Fibroblast of lung (primary cell): ENCODE data around the gene CIB2. TPM values are rescaled to one million over a fixed set of nuclear protein-coding genes. Genes with fewer than 3 reads are reported as not detected.
A peak's percentile ranks its signal among the peaks of the same experiment; 100 is the strongest.

Source experiments
- DNase-seq, 2 donors: peaks; one replicate each; pipeline versions ENCODE4 v3.0.0 to v3.0.0-alpha.2; 2010; ENCODE audit warnings: low read depth in 2 of 2
- H2AFZ ChIP-seq: 2 replicates; pipeline ENCODE4 v1.5.1; 2012; ENCODE audit warnings: low read length, control low read depth, inconsistent platforms
- H3K27ac ChIP-seq: 2 replicates; pipeline ENCODE4 v1.5.1; 2011; ENCODE audit warnings: low read length, control low read depth; ENCODE audit not compliant: insufficient read depth
- H3K27me3 ChIP-seq: 2 replicates; pipeline ENCODE4 v1.5.1; 2011; ENCODE audit warnings: mild to moderate bottlenecking, low read length; ENCODE audit not compliant: control insufficient read depth, insufficient read depth
- H3K36me3 ChIP-seq: 2 replicates; pipeline ENCODE4 v1.5.1; 2011; ENCODE audit warnings: low read length; ENCODE audit not compliant: control insufficient read depth, insufficient read depth
- H3K4me1 ChIP-seq: 2 replicates; pipeline ENCODE4 v1.5.1; 2011; ENCODE audit warnings: low read length; ENCODE audit not compliant: control insufficient read depth, insufficient read depth; ENCODE audit errors: extremely low read depth
- H3K4me2 ChIP-seq: 2 replicates; pipeline ENCODE4 v1.5.1; 2011; ENCODE audit warnings: low read length, control low read depth; ENCODE audit not compliant: insufficient read depth; ENCODE audit errors: extremely low read depth
- H3K4me3 ChIP-seq, 4 experiments: fragments of 200-600 bp in 1 of 4; sonication (generic) in 1 of 4; replicated peaks in 1 of 4; 2 replicates each; pipeline ENCODE4 v1.5.1; 2011 to 2016; ENCODE audit warnings: low read length in 4 of 4, low read depth in 3 of 4, mild to moderate bottlenecking in 3 of 4, control low read depth in 2 of 4, inconsistent platforms in 1 of 4, mixed read lengths in 1 of 4; ENCODE audit not compliant: insufficient read depth in 1 of 4; ENCODE audit errors: control extremely low read depth in 1 of 4
- H3K79me2 ChIP-seq: 2 replicates; pipeline ENCODE4 v1.5.1; 2012; ENCODE audit warnings: mild to moderate bottlenecking, low read length, inconsistent platforms; ENCODE audit not compliant: control insufficient read depth, insufficient read depth
- H3K9ac ChIP-seq: 2 replicates; pipeline ENCODE4 v1.5.1; 2011; ENCODE audit warnings: mild to moderate bottlenecking, low read length, control low read depth; ENCODE audit not compliant: insufficient read depth
- H3K9me3 ChIP-seq: 2 replicates; pipeline ENCODE4 v1.5.1; 2012; ENCODE audit warnings: low read depth, low read length; ENCODE audit not compliant: control insufficient read depth, insufficient read depth
- H4K20me1 ChIP-seq: 2 replicates; pipeline ENCODE4 v1.5.1; 2011; ENCODE audit warnings: low read length; ENCODE audit not compliant: control insufficient read depth, insufficient read depth; ENCODE audit errors: extremely low read depth
- EZH2 ChIP-seq: IDR thresholded peaks from 2 replicates; pipeline ENCODE4 v1.5.1; 2012; ENCODE audit warnings: low read length, control low read depth, mild to moderate bottlenecking; ENCODE audit errors: missing control alignments
- polyA plus RNA-seq, 2 donors: library from polyadenylated mRNA; depleted of rRNA in 1 of 2; stranded (reverse) in 1 of 2; unstranded in 1 of 2; fragments of >200 nt; gene quantifications; 2 replicates each; pipeline ENCODE4 v1.2.1, GENCODE V29; 2011 to 2012; ENCODE audit warnings: missing spikeins in 1 of 2
- total RNA-seq: library from RNA; depleted of rRNA; stranded (reverse); fragments of >200 nt; gene quantifications from 2 replicates; pipeline ENCODE4 v1.2.1, GENCODE V29; 2014
- TF ChIP-seq, protein P1 (sequence below), 2 donors: IDR thresholded peaks in 1 of 2; conservative IDR thresholded peaks in 1 of 2; 1 replicate in 1 of 2; 2 replicates in 1 of 2; pipeline ENCODE4 v1.5.1; 2011 to 2012; ENCODE audit warnings: low read length in 2 of 2, control low read depth in 1 of 2, inconsistent platforms in 1 of 2, low read depth in 1 of 2, mild to moderate bottlenecking in 1 of 2

CIB2 gene
- total and polyA plus RNA-seq, 2 donors (not counting 1 experiment from before 2014, with no cell fraction given), result 3.1 to 4.2 TPM

DNA sequence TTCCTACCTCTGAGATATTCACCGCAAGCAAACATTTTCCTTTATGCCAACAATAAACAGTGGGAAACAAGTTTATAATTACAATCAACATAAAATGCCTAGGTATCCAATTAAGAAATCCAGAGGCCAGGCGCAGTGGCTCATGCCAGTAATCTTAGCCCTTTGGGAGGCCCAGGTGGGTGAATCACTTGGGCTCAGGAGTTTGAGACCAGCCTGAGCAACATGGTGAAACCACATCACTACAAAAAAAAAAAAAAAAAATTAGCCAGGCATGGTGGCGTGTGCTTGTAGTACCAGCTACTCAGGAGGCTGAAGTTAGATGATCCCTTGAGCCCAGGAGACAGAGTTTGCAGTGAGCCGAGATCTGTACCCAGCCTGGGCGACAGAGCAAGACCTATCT lies 71.0 kb downstream of the CIB2 start:
- Histone ChIP-seq H3K4me1 (peaks cover 41% of the 10 kb centered on the region), H3K9me3 (no peaks in the 10 kb centered on the region), H3K27ac (no peak overlapping the region), H3K4me2 (no peak overlapping the region), H3K79me2 (peaks cover 65% of the 10 kb centered on the region), H3K36me3 (no peaks in the 10 kb centered on the region), H3K27me3 (no peaks in the 10 kb centered on the region), H2AFZ (no peak overlapping the region), H4K20me1 (no peaks in the 10 kb centered on the region), H3K9ac (no peak overlapping the region), H3K4me3 (no peak overlapping the region)
- TF ChIP-seq EZH2, result no peak
- TF ChIP-seq, protein P1, sequence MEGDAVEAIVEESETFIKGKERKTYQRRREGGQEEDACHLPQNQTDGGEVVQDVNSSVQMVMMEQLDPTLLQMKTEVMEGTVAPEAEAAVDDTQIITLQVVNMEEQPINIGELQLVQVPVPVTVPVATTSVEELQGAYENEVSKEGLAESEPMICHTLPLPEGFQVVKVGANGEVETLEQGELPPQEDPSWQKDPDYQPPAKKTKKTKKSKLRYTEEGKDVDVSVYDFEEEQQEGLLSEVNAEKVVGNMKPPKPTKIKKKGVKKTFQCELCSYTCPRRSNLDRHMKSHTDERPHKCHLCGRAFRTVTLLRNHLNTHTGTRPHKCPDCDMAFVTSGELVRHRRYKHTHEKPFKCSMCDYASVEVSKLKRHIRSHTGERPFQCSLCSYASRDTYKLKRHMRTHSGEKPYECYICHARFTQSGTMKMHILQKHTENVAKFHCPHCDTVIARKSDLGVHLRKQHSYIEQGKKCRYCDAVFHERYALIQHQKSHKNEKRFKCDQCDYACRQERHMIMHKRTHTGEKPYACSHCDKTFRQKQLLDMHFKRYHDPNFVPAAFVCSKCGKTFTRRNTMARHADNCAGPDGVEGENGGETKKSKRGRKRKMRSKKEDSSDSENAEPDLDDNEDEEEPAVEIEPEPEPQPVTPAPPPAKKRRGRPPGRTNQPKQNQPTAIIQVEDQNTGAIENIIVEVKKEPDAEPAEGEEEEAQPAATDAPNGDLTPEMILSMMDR (conservative IDR thresholded peaks at IDR 0.05 in 1 of 2, IDR thresholded peaks at IDR 0.05 in 1 of 2; ENCODE audit: low read depth in 1 of 2, low read length in 2 of 2), result no peak
- DNase-seq, result no peak

DNA sequence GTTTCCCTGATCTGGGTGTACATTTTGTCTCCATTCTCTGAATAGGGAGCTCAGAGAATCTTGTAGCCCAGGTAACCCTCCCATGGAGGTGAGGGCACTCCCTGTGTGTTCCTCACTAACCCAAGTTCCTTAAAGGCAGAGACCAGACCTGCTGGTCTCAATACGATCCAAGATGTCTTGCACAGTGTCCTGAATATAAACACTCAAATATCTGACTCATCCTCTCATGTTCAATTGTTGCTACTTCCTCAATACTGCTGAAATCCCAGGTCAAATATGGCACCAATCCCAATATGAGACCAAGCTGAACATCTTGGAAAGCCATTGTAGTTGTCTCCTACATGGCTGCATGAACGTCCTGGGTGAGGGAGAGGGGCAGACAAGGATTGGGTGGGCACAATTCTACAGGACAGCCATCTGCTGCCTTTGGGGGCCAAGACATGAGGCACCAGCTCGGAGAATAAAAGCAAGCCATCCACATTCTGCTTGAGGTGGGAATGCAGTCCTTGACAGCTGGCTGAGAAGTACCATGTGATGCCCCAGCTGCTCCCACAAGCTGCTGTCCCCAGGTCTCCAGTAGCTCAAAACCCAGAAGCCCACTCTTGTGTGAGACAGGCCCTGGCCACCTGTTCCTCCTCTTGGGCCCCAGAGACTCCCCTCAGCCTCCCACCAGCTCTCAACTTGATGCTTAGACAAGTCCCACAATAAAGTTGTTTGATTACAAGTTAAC lies 72.0 kb downstream of the CIB2 start:
- no peak overlapping the region for H3K9ac ChIP-seq
- TF ChIP-seq, protein P1 (conservative IDR thresholded peaks at IDR 0.05 in 1 of 2, IDR thresholded peaks at IDR 0.05 in 1 of 2; ENCODE audit: low read depth in 1 of 2, low read length in 2 of 2), result no peak
- peak overlapping the region; percentile 18 for H3K4me2 ChIP-seq
- no peak overlapping the region for H3K4me3 ChIP-seq
- no peaks in the 10 kb centered on the region for H3K36me3 ChIP-seq
- H3K27me3 ChIP-seq, result no peaks in the 10 kb centered on the region
- H4K20me1 ChIP-seq, result no peaks in the 10 kb centered on the region
- no peaks in the 10 kb centered on the region for H3K9me3 ChIP-seq
- DNase-seq, result peak in 1 of 2 donors; percentile 30
- no peak overlapping the region for H2AFZ ChIP-seq
- peaks cover 34% of the 10 kb centered on the region for H3K4me1 ChIP-seq
- peak overlapping the region; percentile 33 for H3K27ac ChIP-seq
- H3K79me2 ChIP-seq, result peaks cover 68% of the 10 kb centered on the region

DNA sequence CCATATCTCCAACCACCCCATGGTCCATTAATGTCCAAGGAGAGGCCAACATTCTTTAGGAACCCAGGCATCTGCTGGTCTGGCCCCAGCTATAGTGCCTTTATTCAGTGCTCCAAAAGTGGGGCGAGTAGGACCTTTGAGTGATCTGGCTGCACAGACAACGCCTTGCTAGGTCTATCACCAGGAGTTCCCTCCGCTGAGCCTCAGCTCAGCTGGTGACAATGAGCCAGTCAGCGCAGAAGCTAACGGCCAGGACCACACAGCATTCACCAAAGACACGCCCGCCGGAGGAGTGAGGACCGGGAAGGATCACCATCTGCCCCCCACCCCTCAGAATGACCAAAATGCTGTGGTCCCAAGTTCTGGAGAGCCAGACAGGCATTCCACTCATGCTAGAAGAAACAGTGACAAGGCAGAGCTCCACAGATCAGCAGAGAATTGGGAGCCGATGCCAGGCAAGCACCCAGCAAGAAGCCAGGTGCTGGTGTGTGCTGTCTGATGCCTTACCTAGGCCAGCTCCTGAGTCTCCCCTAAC lies 72.8 kb downstream of the CIB2 start:
- Histone ChIP-seq H2AFZ (no peak overlapping the region), H3K4me3 (no peak overlapping the region), H3K27ac (no peak overlapping the region), H3K4me2 (no peak overlapping the region), H3K4me1 (peaks cover 30% of the 10 kb centered on the region), H4K20me1 (no peaks in the 10 kb centered on the region), H3K36me3 (peaks cover under 1% of the 10 kb centered on the region), H3K9me3 (no peaks in the 10 kb centered on the region), H3K9ac (no peak overlapping the region), H3K79me2 (peaks cover 66% of the 10 kb centered on the region), H3K27me3 (no peaks in the 10 kb centered on the region)
- TF ChIP-seq, protein P1 (conservative IDR thresholded peaks at IDR 0.05 in 1 of 2, IDR thresholded peaks at IDR 0.05 in 1 of 2; ENCODE audit: low read depth in 1 of 2, low read length in 2 of 2), result no peak
- no peak for TF ChIP-seq EZH2
- DNase-seq, result no peak
